Measurements from ENCODE around the gene DIAPH3. TPM values are rescaled to one million over a fixed set of nuclear protein-coding genes. Genes with fewer than 3 reads are reported as not detected.

DIAPH3 gene
- total and polyA plus RNA-seq, 2 donors: 0.18 to 23.4 TPM

DNA sequence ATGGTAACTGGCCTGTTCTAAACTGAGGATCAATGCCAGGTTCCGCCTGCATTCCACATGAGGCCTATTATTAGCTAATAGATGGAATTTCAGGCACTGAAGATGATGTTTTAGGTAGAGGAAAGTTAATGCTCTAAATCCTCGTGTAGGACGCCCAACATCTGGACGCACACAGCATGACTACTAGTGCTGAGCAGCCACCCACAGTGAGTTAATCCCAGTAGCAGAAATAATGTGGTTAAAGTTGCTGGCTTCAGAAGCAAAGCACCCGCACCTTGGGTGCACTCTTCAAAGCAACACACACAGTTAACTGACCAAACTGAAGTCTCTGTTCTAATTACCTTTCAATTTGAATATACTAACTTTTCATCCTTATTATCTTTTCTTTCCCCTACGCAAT is 150.6 kb downstream of the DIAPH3 start:
- Histone ChIP-seq H3K36me3 (ENCODE audit: insufficient read depth) (no peaks in the 10 kb centered on the region), H3K4me3 (ENCODE audit: low read depth, low read length) (no peak overlapping the region), H3K27ac (ENCODE audit: low read depth) (no peak overlapping the region), H3K4me1 (ENCODE audit: insufficient read depth) (no peaks in the 10 kb centered on the region)
- WGBS: 93% methylated on average over 6 of the region's 6 CpGs
- DNase-seq (ENCODE audit: extremely low spot score): no peak

DNA sequence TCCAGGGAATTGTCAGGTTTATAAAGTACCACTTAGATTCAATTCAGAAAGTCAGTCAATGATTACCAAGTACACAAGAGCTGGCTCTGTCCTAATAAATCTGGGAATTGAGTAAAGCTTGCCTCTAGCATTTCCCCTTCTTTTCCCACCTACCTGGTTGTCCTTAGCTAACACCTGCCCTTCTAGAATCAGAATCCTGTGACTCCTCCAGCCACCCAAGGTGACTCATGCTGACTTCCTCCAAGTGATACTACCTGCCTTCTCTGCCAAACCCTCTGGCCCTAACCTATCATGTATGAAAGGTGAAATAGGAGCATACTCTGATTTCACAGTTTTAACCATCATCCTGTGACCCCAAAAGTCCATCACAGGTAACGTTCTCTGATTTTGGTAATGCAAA is 151.2 kb downstream of the DIAPH3 start:
- H3K36me3 ChIP-seq (ENCODE audit: insufficient read depth): no peaks in the 10 kb centered on the region
- no peak for DNase-seq (ENCODE audit: extremely low spot score)
- H3K27ac ChIP-seq (ENCODE audit: low read depth): no peak overlapping the region
- H3K4me3 ChIP-seq (ENCODE audit: low read depth, low read length): no peak overlapping the region
- no peaks in the 10 kb centered on the region for H3K4me1 ChIP-seq (ENCODE audit: insufficient read depth)
- whole genome bisulfite sequencing: 95% methylated on average over 1 of the region's 1 CpG

- DNase-seq (ENCODE audit: extremely low spot score): no peak
- no peak overlapping the region for H3K4me3 ChIP-seq (ENCODE audit: low read depth, low read length)
- WGBS: 75% methylated on average over 6 of the region's 6 CpGs
- H3K27ac ChIP-seq (ENCODE audit: low read depth): no peak overlapping the region
- no peaks in the 10 kb centered on the region for H3K36me3 ChIP-seq (ENCODE audit: insufficient read depth)
- no peaks in the 10 kb centered on the region for H3K4me1 ChIP-seq (ENCODE audit: insufficient read depth)
Observed at GRCh38 chr13:60009300-60010253, 154.2 kb downstream of the DIAPH3 start.

DNA sequence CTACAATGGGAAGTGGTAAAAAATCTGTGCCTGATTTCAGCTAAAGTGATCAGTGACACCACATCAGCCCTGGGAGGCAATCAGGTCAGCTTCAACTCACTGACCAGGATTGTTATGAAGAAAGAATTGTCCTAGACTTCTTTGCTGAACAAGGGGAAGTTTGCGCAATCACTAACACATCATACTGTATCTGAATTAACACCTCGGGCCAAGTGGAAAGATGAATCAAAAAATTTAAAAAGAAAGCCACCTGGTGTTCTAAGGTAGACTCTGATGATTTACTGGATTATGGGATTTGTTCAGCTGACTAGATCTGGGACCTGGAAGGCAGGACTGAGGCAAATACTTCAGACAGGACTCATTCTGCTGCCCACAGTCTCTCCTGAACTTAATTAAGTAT is 161.8 kb downstream of the DIAPH3 start:
- 91% methylated on average over 2 of the region's 2 CpGs for WGBS
- H3K4me3 ChIP-seq (ENCODE audit: low read depth, low read length): no peak overlapping the region
- no peak overlapping the region for H3K27ac ChIP-seq (ENCODE audit: low read depth)
- H3K4me1 ChIP-seq (ENCODE audit: insufficient read depth): no peaks in the 10 kb centered on the region
- no peaks in the 10 kb centered on the region for H3K36me3 ChIP-seq (ENCODE audit: insufficient read depth)
- DNase-seq (ENCODE audit: extremely low spot score): no peak

DNA sequence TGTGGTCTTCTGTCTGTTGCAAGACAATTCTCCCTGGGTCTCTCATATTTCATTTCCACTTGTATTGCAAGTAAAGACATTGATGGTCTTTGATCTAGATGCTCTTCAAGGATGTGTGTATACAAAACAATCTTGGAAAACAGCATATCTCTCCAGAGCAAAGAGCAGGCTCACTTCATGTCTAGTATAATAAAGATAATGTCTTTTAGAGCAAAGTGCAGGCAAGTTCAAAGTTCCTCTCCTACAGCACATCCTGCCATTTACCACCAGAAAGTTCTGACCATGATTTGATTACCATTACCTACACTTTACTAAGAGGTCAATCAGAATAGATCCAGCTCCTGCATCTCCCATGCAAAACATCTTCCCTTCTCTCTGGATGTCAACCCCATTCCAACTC is 162.8 kb downstream of the DIAPH3 start:
- Histone ChIP-seq H3K4me3 (ENCODE audit: low read depth, low read length) (no peak overlapping the region), H3K27ac (ENCODE audit: low read depth) (no peak overlapping the region), H3K36me3 (ENCODE audit: insufficient read depth) (no peaks in the 10 kb centered on the region), H3K4me1 (ENCODE audit: insufficient read depth) (no peaks in the 10 kb centered on the region)
- no peak for DNase-seq (ENCODE audit: extremely low spot score)

GRCh38 chr13:60000081-60000480 is 163.6 kb downstream of the DIAPH3 start:
- H3K4me3 ChIP-seq (ENCODE audit: low read depth, low read length): no peak overlapping the region
- no peak overlapping the region for H3K27ac ChIP-seq (ENCODE audit: low read depth)
- H3K36me3 ChIP-seq (ENCODE audit: insufficient read depth): no peaks in the 10 kb centered on the region
- no peaks in the 10 kb centered on the region for H3K4me1 ChIP-seq (ENCODE audit: insufficient read depth)
- DNase-seq (ENCODE audit: extremely low spot score): no peak

DNA sequence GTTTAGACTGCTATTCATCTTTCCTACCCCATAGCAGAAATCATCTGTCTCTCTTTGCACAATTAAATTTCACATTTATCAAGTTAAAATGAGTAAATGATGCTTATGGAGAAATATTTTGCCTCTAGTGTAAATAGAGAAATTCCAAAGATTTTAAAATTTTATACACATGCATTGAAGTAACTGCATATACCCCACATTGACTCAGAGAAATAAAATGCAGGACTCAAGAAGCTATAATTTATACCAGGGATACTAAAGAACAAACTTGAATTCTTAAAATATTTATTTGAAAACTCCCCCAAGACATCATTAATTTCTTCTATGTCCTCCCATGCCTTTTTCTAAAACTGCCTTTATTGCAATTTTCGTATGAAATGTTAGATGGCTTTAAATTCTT is 165.8 kb downstream of the DIAPH3 start:
- Histone ChIP-seq H3K27ac (ENCODE audit: low read depth) (no peak overlapping the region), H3K4me3 (ENCODE audit: low read depth, low read length) (no peak overlapping the region), H3K4me1 (ENCODE audit: insufficient read depth) (no peaks in the 10 kb centered on the region), H3K36me3 (ENCODE audit: insufficient read depth) (no peaks in the 10 kb centered on the region)
- DNase-seq (ENCODE audit: extremely low spot score): no peak
- 86% methylated on average over 1 of the region's 1 CpG for whole genome bisulfite sequencing

DNA sequence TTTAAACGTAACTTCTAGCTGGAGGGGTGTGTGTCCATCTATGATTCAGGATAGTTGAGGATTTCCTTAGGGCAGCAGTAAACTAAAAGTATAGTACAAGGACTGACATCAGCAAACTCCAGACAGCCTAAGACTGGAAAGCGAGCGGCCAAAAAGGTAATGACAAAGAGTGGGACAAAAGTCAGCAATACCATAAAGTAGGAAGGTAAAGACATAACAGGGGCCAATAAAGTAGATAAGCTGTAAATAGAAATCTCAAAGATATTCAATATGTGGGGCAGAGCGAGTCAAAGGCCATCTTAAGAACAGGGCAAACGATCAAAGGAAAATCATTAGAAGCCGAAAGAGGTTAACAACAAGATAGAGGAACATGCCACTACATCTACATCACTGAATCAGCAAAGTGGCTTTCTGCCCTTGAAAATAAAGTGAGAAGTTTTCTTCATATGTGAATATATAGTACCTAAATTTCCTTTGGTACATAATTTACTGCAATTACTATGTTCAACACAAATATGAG is 167.2 kb downstream of the DIAPH3 start:
- Histone ChIP-seq H3K4me1 (ENCODE audit: insufficient read depth) (no peaks in the 10 kb centered on the region), H3K27ac (ENCODE audit: low read depth) (no peak overlapping the region), H3K4me3 (ENCODE audit: low read depth, low read length) (no peak overlapping the region), H3K36me3 (ENCODE audit: insufficient read depth) (no peaks in the 10 kb centered on the region)
- DNase-seq (ENCODE audit: extremely low spot score): no peak
- WGBS: 89% methylated on average over 6 of the region's 6 CpGs

GRCh38 chr13:59991395-59991794 is 172.3 kb downstream of the DIAPH3 start:
- 90% methylated on average over 2 of the region's 2 CpGs for WGBS
- no peaks in the 10 kb centered on the region for H3K36me3 ChIP-seq (ENCODE audit: insufficient read depth)
- H3K27ac ChIP-seq (ENCODE audit: low read depth): no peak overlapping the region
- H3K4me1 ChIP-seq (ENCODE audit: insufficient read depth): no peaks in the 10 kb centered on the region
- no peak for DNase-seq (ENCODE audit: extremely low spot score)
- H3K4me3 ChIP-seq (ENCODE audit: low read depth, low read length): no peak overlapping the region

- DNase-seq (ENCODE audit: extremely low spot score): no peak
- no peaks in the 10 kb centered on the region for H3K36me3 ChIP-seq (ENCODE audit: insufficient read depth)
- H3K27ac ChIP-seq (ENCODE audit: low read depth): no peak overlapping the region
- WGBS: 83% methylated on average over 7 of the region's 7 CpGs
- no peak overlapping the region for H3K4me3 ChIP-seq (ENCODE audit: low read depth, low read length)
- H3K4me1 ChIP-seq (ENCODE audit: insufficient read depth): no peaks in the 10 kb centered on the region
Observed at GRCh38 chr13:59982631-59983382, 180.9 kb downstream of the DIAPH3 start.

- no peak for DNase-seq (ENCODE audit: extremely low spot score)
- H3K36me3 ChIP-seq (ENCODE audit: insufficient read depth): no peaks in the 10 kb centered on the region
- H3K4me3 ChIP-seq (ENCODE audit: low read depth, low read length): no peak overlapping the region
- H3K4me1 ChIP-seq (ENCODE audit: insufficient read depth): no peaks in the 10 kb centered on the region
- no peak overlapping the region for H3K27ac ChIP-seq (ENCODE audit: low read depth)
- WGBS: 88% methylated on average over 2 of the region's 2 CpGs
Observed at GRCh38 chr13:59979589-59979988, 184.1 kb downstream of the DIAPH3 start.

GRCh38 chr13:59978862-59979261 is 184.9 kb downstream of the DIAPH3 start:
- DNase-seq (ENCODE audit: extremely low spot score): no peak
- Histone ChIP-seq H3K36me3 (ENCODE audit: insufficient read depth) (no peaks in the 10 kb centered on the region), H3K27ac (ENCODE audit: low read depth) (no peak overlapping the region)

DNA sequence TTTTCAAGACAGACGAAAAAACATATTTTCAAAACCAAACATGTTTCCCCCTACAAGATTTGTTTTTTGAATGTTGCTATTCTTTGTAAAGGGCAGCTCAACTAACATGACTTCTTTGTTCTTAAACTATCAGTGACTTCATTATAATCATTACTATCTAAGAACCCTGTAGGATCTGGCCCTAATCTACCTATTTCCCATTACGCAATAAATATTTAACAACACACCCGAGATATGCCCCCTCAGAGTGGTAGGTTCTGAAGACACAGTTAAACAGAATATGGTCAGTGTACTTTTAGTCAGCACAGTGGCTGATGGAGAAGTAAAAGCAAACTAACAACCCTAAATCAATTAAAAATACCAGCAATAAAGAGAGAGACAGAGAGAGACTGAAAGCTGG is 186.9 kb downstream of the DIAPH3 start:
- no peak for DNase-seq (ENCODE audit: extremely low spot score)
- H3K4me1 ChIP-seq (ENCODE audit: insufficient read depth): no peaks in the 10 kb centered on the region
- WGBS: 94% methylated on average over 3 of the region's 3 CpGs
- H3K27ac ChIP-seq (ENCODE audit: low read depth): no peak overlapping the region
- no peaks in the 10 kb centered on the region for H3K36me3 ChIP-seq (ENCODE audit: insufficient read depth)
- no peak overlapping the region for H3K4me3 ChIP-seq (ENCODE audit: low read depth, low read length)

More at GRCh38 chr13:59978862-59979261, 184.9 kb downstream of the DIAPH3 start:
- H3K4me3 ChIP-seq (ENCODE audit: low read depth, low read length): no peak overlapping the region
- no peaks in the 10 kb centered on the region for H3K4me1 ChIP-seq (ENCODE audit: insufficient read depth)

Measured in urinary bladder (tissue), 4 donors.